GM18909 (cell line): ENCODE data around the gene C2orf72.
"Not testable (repeated sequence)": the region's sequence is repeated elsewhere in the genome, so short reads cannot be mapped to it uniquely, and the experiment has no call there.

Experiments used
- ATAC-seq: cut with Tn5 transposase; IDR thresholded peaks from one replicate; pipeline ENCODE4 v1.9.1; 2021; ENCODE audit warnings: mild to moderate bottlenecking; ENCODE audit not compliant: unreplicated experiment, poor library complexity

The C2orf72 gene

GRCh38 chr2:231037202-231037730, at the start of gene C2orf72:
C2orf72 (plus strand) TSS chr2:231037523; CDS start chr2:231037566, 43 bp downstream.
- no peak for ATAC-seq

GRCh38 chr2:230989731-230990130, 47.6 kb upstream of the C2orf72 start:
- ATAC-seq, result no peak

DNA sequence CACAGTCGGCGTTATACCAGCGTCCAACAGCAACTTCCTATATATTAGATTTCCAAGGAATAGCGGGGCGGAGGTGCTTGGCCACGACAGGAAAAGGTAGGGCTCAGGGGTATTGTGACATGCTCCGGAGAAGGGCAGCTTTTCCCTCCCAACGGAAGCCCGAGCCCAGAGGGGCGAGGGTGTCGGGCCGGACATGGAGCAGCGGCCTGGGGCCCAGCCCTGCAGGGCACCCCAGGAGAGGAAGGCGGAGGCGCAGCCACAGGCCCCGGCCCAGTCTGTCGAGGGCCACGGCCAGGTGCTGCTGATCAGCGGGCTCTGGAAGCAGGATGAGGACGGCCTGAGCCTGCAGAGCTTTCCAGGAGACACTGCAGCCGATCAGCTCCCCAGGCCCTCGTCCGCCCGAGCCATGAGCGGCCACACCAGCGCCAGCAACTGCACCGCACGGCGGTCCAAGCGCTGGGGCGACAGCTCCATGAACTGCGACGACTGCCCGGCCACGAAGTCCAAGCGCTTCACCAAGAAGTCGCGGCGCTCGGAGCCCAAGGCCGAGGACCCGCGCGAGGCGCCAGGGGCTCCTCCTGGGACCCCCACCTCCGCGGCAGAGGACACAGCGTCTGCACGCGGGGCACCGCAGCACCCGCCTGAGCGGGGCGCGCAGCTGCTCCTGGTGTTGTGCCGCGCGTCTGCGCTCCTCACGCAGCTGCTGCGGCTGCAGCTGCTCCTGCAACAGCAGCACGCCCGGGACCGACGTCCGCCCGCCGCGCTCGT, 47.0 kb upstream of the C2orf72 start:
- no peak for ATAC-seq

GRCh38 chr2:230990899-230991150, 46.5 kb upstream of the C2orf72 start:
- no peak for ATAC-seq

- no peak for ATAC-seq
Measured at GRCh38 chr2:230991598-230991997, 45.7 kb upstream of the C2orf72 start.

DNA sequence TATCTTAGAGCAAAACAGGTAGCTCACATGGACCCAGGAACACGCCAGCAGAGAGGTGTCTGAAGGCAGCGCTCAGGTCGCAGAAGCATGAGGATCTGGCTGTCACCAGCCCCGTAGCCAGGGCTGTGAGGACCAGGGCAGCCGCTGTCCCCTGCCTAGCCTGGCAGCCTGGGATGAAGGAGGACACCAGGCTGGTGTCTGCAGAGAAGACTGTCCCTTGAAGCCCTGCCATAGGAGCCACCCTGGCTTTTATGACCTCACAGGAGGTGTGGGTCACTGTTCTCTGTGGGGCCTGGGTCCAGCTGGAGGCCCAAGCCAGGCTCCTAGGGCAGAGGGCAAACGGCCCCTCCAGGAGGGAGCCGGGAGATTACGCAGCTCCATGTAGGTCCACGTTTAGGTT, 41.5 kb upstream of the C2orf72 start, which contains the start of gene SPATA3:
Gene SPATA3, plus strand, starts transcription at position 301 of the 400 bp plus-strand sequence. CDS start 113 bp downstream, outside the sequence.
- ATAC-seq, result no peak

DNA sequence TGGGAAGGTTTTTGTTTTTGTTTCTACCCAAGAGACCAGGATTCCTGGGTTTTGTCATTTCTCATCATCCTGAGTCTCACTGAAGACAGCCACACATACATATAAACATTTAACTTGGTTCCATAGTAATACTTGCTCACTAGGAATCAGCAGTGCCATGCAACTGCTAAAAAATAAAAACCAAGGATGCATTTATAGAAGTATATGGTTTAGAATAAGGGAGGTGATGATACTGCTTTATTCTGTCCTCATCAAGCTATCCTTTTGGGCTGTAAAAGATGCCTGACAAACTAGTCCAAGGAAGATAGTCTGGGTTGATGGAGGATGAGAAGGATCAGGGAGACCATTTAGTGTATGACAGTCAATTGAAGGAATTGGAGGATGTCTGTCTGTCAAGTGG, 40.7 kb upstream of the C2orf72 start:
- no peak for ATAC-seq

DNA sequence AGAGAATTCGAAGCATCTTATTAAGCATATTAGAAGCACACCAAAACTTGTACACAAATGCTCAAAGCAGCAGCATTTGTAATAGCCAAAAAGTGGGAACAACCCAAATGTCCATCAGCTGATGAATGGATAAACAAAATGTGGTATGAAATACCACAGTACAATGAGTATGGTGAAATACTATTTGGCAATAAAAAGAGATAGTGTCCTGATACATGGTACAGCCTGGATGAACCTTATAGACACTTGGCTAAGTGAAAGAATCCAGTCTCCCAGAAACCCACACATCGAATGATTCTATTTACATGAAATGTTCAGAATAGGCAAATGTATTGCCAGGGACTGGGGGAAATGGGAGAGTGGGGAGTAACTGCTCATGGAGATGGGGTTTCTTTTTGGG, 38.4 kb upstream of the C2orf72 start:
- no peak for ATAC-seq

DNA sequence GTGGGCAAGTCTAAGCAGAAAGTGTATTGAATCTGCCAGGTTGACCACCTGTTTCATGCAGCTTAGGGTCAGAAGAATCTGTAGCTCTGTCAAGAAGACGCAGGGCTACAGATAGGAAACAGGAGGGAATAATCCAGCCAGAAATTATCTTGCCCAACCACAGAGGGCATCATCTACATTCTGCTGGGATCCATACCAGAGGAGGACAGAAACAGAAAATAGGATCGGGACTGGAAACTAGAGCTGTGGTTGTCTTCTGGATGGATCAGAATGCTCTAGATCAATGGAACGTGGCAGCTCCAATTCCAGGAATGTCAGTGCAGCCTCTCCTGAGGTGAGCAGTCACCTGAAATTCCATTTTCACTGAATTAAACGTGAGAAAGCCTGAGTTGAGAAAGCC, 37.8 kb upstream of the C2orf72 start:
- ATAC-seq, result no peak

DNA sequence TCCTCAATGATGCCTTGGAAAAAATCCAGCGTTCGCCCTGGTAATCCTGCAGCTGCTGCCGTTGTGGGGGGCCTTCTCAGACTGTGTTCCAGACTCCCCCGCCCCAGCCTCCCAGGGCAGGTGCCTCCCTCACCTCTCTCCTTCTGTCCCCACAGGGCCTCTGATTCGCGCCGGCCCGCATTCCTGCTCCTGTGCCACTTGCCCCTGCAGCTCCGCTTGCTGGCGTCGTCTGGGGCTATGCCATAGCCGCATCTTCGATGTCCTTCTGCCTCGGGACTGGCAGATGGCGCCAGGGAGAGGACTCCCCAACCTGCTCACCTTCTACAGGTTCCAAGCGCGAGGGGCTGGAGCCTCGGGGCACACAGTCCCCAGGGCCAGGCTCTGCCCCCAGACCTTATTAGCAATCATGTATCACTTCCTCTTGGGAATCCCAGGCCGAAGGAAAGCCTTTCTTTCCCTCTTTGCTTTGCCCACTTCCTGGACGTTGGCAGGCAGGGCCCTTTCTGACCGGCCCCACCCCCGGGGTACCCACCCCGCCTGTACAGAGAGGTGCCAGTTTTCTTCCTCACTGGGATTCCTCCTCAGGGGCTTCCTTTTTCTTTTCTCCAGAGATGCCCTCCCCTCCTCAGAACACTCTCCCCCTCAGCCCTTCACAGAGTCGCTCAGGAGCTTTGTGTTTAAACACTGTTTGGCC, 37.0 kb upstream of the C2orf72 start:
- no peak for ATAC-seq

- no peak for ATAC-seq
Measured at GRCh38 chr2:231001036-231001435, 36.3 kb upstream of the C2orf72 start.

- no peak for ATAC-seq
Measured at GRCh38 chr2:231001921-231002320, 35.4 kb upstream of the C2orf72 start.

- ATAC-seq, result no peak
Measured at GRCh38 chr2:231002641-231003040, 34.7 kb upstream of the C2orf72 start.

- ATAC-seq, result no peak
Measured at GRCh38 chr2:231003186-231003585, 34.1 kb upstream of the C2orf72 start.

DNA sequence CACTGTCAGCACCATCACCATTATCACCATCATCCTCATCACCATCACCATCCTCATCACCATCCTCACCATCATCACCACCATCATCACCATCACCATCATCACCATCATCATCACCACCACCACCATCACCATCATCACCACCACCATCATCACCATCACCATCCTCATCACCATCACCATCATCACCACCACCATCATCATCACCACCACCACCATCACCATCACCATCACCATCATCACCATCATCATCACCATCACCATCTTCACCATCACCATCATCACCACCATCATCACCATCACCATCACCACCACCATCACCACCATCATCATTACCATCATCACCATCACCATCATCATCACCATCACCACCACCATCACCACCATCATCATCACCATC, 32.4 kb upstream of the C2orf72 start:
- ATAC-seq, result not testable (repeated sequence)

- ATAC-seq, result no peak
Measured at GRCh38 chr2:231007286-231008098, 29.8 kb upstream of the C2orf72 start.

GRCh38 chr2:231008131-231008530, 29.2 kb upstream of the C2orf72 start:
- ATAC-seq, result no peak

GRCh38 chr2:231009236-231009919, 27.9 kb upstream of the C2orf72 start:
- no peak for ATAC-seq

GRCh38 chr2:231010201-231010730, 27.1 kb upstream of the C2orf72 start:
- no peak for ATAC-seq

DNA sequence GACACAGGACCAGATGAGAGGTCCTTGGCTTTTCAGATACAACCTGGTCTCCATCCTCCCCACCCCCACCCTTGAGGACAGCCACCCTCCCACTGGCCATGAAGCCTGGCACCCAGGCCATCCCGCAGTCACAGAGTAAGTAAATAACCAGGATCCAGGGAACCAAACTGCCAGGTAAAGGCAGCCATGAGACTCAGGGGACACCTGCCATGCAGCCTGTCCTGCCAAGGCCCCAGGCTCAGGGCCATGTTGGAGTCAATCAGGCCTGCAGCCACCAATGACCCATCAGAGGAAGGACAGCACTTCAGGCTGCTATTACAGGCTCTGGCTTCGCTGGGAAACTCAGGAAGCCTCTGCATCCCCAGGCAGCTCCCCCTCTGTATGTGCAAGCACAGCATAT, 25.8 kb upstream of the C2orf72 start:
- ATAC-seq, result no peak
